HG02840 (cell line): ENCODE results near the gene NBEAL2.
"Not testable (repeated sequence)": the region's sequence is repeated elsewhere in the genome, so short reads cannot be mapped to it uniquely, and the experiment has no call there.

Experiments
- ATAC-seq: cut with Tn5 transposase; IDR thresholded peaks from one replicate; pipeline ENCODE4 v1.9.1; 2021; ENCODE audit warnings: mild to moderate bottlenecking, moderate library complexity, moderate number of reproducible peaks; ENCODE audit not compliant: unreplicated experiment, low FRiP score

The NBEAL2 gene

GRCh38 chr3:46959161-46959511, 20.3 kb upstream of the NBEAL2 start:
- no peak for ATAC-seq

DNA sequence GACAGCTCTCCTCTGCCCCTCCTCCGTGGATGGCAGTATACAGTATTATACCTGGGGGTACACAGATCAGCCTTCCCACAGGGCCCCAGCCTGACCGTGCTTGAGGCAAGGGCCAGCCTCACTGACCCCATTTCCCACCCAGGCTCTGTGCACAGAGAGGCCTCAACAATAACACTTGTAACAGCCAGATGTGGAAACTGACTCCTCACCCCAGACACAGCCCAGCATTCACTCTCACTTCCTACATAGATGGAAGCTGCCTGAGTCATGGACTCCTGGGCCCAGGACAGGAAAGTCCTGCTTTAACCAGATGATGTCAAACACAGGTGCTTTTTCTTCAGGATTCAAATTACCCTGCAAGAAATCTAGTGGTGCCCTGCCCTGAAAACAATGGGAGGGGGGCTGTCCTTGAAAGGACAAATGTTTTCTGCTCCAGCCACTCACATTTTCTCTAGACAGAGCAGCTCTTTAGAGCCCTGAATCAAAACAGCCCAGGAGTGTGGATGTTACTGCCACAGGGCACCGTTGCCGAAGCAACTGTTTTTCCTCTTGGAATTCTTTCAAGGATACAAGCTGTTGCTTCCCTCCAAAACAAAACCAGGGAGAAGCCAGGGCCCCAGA, 19.3 kb upstream of the NBEAL2 start:
- no peak for ATAC-seq

GRCh38 chr3:46960835-46961234, 18.6 kb upstream of the NBEAL2 start:
- no peak for ATAC-seq

DNA sequence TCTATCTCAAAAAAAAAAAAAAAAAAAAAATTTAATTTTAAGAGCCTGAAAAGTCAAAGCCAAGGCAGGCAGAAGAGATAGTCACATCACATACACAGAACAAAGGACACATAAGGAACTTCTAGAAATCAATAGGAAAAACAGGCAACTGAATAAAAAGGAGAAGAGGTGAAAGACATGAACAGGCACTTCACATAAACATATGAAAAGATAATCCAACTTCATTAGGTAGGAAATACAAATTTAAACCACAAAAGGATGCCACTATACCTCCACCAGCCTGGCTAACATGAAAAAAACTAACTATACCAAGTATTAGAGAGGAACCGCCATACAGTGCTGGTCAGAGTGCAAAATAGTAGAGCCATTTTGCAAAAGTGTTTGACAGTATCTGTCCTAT, 17.0 kb upstream of the NBEAL2 start:
- ATAC-seq, result no peak

- ATAC-seq, result no peak
Measured at GRCh38 chr3:46962990-46963389, 16.5 kb upstream of the NBEAL2 start.

GRCh38 chr3:46964038-46964590, 15.4 kb upstream of the NBEAL2 start:
- ATAC-seq, result not testable (repeated sequence)

DNA sequence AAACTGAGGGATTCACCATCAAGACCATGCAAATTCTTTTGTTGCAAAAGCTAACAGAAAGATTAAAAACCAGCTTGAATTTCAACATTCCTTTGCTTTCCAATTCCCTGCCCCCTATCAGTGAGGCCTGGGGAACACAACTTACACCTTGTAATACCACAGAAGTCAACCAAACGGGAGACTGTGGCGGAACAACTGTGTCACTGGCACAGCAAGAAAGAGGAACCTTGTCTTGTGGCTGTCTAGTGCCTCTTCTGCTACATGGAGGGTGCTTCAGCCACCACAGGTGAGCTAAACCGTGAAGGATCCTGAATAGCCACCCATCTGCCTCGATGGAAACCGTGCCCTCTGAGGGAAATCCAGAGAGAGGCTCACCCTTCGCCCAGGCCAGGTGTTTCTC, 14.3 kb upstream of the NBEAL2 start:
- no peak for ATAC-seq

DNA sequence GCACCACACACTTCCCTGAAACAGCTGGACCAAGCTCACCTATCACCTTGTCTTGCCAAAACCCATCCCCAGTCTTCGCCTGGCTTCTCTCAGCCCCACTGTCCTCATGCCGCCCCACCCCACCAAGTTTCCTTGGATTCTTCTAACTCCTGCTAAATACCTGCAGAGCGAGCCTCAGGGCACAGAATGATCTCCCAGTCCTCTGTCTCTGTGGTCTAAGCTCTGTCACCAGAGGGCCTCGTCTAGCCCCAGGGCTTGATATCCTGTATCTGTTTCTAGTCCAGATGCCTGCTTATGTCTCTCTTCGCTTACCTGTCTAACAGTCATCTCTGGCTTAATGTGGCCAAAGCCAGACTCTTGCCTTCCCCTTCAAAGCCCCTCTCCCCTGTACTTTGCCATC, 12.7 kb upstream of the NBEAL2 start:
- no peak for ATAC-seq

DNA sequence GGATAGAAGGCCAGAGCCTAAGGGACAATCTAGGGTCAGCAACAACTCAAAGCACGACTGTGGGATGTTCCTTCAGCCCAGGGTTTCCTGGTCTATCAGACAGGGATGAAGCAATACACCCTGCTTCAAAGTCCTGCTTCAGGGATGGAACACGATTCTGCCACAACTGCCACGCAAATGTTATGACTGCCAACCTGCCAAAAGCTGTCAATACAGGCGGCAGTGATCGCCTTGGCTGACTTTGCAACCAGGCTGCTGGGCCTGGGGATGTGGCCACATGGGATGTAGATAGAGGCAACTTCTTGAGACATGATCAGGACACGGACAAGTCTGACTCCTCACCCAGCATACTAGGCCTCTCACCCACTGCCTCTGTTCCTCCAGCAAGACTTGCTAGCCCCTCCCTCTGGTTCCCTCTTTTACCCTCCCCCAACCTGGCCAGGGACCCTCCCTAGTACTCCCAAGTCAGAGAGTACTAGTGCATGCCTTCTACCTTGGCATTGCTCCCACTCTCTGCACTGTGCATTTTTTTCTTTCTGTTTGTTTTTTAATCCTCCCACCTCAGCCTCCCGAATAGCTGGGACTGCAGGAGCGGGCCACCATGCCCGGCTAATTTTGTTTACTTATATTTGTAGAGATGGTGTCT, 10.6 kb upstream of the NBEAL2 start:
- no peak for ATAC-seq

DNA sequence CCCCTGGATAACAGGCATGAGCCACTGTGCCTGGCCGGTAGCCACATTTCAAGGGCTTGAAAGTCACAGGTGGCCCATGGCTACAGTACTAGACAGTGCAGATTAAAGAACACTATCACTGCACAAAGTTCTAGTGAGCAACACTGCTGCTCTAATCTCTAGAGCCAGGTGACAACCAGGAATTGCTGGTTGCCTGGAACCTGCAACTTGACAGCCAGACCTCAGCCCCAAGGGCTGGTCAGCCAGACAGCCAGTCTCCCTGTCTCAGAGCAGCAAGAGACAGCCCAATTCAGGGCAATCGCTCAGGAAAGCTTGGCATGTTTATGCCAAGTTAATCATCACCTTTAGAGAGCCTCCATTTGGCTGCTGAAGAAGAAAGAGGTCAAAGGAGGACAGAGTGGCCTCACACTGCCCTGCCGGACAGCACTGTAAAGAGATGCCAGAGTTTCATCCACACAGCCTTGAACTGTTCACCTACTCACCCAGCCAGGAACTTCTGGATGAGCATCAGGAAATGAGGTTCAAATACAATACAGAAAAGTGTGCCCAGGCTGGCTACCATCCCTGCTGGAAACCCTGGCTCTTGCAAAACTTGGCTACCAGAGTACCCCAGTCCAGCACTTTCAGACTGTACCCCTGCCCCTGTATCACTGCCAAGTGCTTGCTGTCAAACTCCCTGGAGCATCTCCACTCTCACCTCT, 8.9 kb upstream of the NBEAL2 start:
- no peak for ATAC-seq

DNA sequence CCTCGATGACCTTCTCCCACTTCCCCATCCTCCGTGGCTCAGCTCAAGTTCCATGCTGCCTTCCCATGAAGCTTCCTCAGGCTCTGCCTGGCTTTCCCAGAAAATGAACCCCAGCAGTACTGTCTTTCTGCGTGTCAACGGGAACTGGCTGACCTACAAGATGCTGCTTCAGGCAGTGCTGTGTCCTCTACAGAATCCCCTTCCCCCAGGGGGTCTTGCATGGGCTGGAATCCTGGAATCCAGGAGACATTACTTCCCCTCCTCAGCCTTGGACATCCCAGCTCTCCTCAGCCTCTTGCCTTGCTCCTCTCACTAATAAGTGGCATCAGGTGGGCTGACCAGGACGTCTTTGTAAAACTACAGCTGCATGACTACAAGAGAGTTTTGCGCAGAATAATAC, 8.3 kb upstream of the NBEAL2 start:
- no peak for ATAC-seq

GRCh38 chr3:46971742-46972141, 7.7 kb upstream of the NBEAL2 start:
- no peak for ATAC-seq

- no peak for ATAC-seq
Measured at GRCh38 chr3:46972396-46972795, 7.1 kb upstream of the NBEAL2 start.

GRCh38 chr3:46974421-46975171, 4.9 kb upstream of the NBEAL2 start:
- ATAC-seq, result no peak

DNA sequence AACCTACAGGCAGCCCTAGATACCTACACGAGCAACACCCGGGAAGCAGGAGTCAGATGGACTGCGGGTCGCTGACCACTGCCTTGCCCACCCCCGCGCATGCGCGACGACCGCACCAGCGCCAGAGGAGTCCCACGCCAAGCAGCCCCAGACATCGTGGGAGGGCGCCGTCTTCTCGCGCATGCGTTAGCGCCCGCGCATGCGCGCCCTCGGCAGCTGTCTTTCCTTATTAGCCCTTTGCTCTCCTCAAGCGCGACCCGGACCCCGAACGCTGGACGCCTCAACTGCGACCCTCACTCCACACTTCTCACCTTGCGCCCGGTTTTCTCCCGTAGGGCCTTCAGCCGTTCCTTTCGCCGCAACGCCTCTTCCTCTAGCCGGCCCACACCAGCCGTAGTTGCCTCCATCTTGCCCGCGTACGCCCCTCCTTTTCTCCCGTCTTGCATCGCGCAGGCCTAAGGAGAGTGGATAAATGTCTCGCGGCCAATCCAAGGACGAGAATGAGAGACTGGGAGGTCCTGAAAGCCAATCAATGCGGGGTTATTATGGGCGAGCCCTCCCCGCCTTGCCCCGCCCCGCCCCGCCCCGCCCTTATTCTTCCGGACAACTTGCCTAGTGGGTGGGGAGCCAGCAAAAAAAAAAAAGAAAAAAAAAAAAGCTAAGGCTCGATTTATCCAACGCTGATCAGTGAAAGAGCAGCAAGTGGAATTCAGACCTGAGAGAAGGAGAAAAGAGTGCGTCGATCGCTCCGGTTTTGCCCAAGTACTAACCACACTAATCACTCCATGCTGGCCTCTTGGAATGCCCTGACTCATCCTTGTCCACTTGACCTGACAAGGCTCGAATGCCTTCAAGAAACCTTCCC, 2.9 kb upstream of the NBEAL2 start, which contains the start of gene CCDC12:
TSS of gene CCDC12 (minus strand) at position 420 of the 865 bp plus-strand sequence. CDS start at position 407, 13 bp downstream.
- peak; percentile 65 for ATAC-seq

DNA sequence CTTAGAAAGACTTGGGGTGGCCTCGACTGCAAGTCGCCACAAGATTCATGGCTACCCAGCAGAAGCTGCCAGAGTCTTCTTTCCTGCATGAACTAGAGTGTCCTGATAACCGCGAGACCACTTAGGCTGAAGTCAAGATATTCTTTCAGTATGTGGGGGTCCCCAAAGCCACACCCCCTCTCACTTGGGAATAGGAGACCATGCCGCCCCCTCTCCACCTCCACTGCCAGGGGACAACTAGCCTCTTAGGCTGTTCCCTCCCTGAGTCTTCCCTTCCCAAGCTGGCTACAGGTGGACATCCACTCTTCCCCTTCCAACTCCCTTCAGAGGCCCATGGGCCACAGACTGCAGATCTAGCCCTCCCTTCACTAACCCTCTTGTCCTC, 1.7 kb upstream of the NBEAL2 start:
- ATAC-seq, result no peak

DNA sequence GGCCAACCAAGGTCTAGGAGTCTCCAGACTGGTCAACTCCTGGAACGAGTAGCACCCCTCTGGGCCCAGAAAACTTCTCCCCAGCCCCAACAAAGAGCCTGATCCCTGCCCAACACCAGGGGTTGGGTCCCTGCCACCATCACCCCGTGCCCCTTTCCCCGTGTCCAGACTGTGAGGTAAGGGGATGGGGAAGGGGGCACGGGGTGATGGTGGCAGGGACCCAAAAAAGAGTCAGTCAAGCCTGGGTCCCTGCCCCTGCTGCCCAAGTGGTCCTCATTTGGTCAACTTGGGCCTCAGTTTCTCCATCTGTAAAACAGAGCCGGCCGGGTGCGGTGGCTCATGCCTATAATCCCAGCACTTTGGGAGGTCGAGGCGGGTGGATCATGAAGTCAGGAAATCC, 1.1 kb upstream of the NBEAL2 start:
- ATAC-seq, result no peak

GRCh38 chr3:46979958-46980497, 562 bp downstream of the NBEAL2 start:
- no peak for ATAC-seq

DNA sequence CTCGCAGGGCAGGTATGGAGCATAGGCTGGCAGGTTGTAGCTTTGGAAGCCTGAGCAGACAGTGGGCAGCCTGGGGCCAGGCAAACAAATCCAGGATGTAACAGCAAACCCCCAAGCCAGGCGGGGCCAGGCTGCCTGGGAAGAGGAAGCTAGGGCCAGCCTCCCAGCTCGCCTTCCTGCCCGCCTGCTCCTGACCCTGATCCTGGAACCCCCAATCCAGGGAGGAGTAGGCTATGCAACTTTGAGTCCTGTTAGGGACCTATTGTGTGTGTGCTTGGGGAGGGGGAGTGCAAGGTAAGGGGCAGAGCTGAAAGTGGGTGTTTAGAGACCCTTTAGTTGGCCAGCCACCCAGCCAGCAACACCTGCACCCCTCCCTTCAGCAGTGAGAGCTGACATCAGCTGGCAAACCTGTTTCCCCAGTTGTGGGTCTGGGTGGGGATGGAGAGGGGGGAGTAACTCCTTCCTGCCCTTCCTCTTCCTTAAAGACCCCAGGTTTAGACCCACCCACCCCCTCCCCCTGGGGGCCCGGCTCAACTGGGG, 2.5 kb downstream of the NBEAL2 start:
- no peak for ATAC-seq
